ENCODE results near the gene UAP1.

DNA sequence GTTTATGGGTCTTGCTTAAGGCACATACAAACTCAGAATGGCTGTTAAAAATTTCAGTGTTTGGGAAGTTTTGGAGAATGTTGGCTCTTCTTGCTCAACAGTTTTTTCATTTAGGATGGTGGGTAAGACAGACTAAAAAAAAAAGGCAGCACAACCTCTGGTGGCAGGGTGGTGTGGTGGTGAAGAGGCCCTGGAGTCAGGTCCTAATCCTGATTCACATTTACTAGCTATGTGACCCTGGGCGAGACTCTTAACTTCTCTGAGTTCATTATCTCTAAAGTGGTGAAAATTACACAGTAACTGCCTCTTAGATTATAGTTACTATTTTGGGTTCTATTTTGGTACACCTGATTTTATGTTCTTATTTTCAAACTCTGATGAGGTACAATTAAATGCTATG, 11.6 kb downstream of the UAP1 start:
- TF ChIP-seq, protein P1, sequence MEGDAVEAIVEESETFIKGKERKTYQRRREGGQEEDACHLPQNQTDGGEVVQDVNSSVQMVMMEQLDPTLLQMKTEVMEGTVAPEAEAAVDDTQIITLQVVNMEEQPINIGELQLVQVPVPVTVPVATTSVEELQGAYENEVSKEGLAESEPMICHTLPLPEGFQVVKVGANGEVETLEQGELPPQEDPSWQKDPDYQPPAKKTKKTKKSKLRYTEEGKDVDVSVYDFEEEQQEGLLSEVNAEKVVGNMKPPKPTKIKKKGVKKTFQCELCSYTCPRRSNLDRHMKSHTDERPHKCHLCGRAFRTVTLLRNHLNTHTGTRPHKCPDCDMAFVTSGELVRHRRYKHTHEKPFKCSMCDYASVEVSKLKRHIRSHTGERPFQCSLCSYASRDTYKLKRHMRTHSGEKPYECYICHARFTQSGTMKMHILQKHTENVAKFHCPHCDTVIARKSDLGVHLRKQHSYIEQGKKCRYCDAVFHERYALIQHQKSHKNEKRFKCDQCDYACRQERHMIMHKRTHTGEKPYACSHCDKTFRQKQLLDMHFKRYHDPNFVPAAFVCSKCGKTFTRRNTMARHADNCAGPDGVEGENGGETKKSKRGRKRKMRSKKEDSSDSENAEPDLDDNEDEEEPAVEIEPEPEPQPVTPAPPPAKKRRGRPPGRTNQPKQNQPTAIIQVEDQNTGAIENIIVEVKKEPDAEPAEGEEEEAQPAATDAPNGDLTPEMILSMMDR (IDR thresholded peaks at IDR 0.05; ENCODE audit: insufficient read depth, low read depth, low read length) = no peak
- no peak for TF ChIP-seq EZH2 (IDR thresholded peaks at IDR 0.05; ENCODE audit: insufficient read depth, low read length)

Measured in astrocyte (in vitro differentiated cells and primary cell).